Measurements from ENCODE around the gene MYO10.

The MYO10 gene

DNA sequence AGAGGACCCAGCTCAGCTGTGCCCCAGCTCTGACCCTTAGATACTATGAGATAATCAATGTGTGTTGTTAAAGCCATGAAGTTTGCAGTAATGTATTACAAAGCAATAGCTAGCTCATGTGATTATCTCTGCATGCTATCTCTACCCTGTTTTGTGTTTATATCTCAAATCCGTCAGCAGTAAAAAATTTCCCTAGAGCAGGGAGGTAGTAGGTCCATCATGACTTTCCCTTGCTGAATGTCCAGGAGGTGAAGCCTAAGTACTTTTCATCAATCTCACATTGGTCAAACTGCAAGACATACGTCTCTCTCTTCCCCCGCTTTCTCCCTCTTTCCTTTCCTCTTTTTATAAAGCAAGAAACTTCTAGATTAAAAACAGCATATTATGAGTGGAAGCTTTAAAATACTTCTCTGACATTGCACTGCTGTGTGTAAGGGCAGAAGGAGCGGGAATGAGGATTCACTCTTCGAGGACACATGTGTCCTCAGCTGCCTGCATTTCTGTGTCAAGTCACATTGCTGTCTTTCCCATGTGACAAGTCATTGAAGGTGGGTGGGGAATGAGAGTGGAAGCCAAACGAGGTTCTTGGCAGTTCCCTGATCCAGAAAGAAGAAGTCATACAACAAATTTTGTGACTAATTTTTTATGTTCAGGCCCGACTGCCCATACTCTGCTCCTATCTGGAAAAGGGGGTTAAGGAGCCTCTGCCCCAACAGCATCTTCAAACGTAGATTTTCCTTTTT lies 226.2 kb downstream of the MYO10 start:
- DNase-seq (ENCODE audit: low spot score) = no peak

DNA sequence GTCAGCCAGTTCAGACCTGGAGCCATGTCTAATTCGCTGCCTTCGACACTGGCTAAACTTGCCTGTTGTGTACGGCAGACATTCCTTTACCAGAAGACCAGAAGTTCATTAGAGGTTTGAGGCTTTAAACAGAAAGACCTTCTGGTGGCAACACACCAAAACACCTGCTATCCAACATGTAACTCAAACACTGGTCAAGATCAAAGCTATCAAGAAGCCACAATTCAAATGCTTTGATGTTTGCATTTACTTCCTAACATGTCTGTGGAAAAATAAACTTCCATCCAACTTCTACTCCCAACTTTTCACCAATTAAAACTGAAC lies 228.3 kb downstream of the MYO10 start:
- no peak for DNase-seq (ENCODE audit: low spot score)

DNA sequence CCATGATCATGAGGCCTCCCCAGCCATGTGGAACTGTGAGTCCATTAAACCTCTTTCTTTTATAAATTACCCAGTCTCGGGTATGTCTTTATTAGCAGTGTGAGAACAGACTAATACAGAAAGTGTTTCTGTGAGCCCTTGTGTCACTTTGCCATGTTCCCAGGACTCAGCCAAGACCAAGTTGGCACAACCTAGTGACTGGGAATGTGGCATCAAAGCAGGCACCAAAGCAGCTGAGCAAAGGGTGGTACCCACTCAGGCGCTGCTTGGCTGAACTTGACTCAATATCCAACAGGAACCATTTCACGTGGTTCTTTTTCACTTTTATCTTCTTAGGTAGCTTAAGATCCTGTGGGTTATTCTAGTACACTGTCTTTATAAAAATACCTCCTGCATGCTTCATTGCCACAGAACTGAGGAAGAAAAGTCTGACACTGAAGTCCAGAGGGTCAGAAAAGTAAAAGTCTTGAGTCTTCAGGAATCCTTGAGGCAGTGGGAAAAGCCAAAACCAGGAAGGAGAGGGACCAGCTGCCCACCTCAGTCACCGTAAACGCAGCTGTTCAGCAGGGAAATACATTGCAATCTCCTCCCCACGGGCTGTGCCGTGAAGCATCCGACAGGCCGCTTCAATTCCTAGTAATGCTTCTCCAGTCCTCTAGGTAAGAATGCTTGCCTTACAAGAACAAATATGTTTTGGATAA lies 228.8 kb downstream of the MYO10 start:
- no peak for DNase-seq (ENCODE audit: low spot score)

DNA sequence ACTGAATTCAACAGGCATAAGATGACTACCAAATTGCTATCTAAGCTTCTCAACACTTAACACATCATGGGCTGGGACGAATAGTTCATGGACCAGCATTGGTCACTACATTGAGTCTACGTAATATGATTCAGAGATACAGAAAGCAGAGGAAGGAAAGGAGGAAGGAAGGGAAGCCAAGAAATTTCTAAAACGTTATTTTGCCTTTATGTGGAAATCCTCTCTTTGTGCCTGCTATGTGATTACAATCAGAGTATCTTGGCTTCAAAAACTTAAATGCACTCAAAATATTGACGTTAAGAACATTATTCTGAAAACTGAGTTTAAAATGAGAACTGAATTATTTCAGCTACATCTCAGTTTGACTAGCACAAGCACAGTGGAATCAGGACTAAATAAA lies 231.1 kb downstream of the MYO10 start:
- no peak for DNase-seq (ENCODE audit: low spot score)

DNA sequence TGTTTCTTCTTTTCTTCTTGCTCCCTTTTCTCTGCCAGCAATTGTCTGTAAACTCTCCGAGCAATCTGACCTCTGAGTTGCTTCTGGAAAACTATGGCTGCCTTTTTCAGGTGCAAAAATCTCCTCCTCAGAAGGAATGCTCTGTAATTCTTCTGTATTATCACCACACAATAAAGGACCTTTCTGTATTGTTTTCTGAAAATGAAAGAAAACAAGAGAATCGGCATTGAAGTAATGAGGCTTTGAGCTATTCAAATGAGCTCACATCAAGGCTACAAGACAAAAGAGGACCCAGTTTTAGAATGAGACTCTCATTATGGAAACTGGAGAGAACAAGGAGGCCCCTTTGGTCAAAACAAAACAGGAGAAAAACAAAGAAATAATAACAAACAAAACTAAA lies 233.1 kb downstream of the MYO10 start:
- peak; percentile 78 for DNase-seq (ENCODE audit: low spot score)

DNA sequence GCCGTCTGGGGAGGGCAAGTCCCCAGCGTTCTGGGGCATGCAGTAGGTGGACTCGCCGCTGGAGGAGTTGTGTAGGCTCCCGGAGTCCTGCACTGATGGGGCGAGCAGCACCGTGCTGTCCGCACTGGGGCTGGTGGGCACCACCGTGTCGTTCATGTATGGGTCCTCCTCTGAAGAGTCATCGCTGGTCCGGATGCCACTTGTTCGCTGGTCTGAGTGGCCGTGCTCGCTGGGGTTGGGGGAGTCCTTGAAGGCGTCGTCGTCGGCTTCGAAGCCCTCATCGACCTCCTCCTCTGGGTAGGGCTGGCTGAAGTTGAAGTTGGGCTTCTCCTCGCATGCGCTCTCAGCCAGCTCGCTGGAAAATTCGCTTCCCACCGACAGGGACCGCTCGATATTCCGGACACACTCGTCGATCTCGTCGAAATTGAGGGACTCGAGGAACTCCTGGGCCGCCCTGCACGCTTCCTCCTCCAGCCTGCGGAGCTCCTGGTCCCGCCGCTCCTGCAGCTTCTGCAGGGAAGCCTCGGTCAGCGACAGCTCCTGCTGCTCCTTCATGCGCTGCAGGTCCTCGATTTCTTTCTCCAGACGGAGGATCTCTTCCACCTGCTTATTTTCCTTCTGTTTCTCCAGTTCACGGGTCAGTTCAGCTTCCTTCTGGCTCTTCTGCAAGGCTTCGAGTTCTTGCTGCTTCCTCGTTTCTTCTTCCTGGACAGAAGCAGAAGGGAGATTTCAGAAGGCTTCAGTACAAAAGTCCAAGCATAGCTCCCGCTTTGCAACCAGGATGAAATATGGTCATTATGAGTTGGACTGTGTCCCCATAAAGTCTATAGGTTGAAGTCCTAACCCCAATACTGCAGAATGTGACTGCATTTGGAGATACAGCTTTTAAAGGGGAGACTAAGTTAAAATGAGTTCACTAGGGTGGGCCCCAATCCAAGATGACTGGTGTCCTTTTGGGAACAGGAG lies 234.7 kb downstream of the MYO10 start:
- DNase-seq (ENCODE audit: low spot score) = no peak

DNA sequence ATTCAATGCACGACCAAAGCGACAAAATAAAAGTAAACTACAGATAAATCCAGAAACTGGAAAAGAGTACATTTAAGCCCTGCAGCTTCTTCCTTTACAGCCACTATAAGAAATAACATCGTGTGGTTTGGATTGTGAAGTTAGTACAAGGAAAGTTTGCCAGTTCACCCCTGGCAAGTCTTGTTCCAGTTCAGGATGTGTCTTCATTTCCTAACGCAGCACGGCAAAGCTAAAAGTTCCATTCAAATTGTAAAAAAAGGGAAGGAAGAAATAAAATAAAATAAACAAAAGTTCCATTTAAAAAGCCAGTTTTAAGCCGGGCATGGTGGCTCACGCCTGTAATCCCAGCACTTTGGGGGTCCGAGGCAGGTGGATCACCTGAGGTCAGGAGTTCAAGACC lies 236.0 kb downstream of the MYO10 start:
- DNase-seq (ENCODE audit: low spot score) = no peak

DNA sequence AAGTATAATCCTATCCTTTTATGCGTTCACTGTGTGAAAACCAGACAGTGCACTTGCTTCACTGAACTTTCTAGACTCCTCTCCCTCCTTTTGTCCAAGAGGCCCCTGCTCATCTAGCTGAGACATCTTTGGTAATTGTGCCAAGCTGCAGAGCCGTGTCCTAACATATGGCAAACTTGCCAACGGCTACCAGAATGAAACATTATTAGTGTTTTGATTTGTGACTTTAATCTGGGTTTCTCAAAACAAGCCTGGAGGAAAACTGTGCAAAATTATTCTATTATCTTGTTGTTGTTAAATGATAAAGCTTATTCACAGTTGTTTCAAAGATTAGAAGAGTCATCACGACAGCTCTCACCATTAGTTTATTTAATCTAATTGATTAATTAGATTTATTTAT lies 240.3 kb downstream of the MYO10 start:
- no peak for DNase-seq (ENCODE audit: low spot score)

DNA sequence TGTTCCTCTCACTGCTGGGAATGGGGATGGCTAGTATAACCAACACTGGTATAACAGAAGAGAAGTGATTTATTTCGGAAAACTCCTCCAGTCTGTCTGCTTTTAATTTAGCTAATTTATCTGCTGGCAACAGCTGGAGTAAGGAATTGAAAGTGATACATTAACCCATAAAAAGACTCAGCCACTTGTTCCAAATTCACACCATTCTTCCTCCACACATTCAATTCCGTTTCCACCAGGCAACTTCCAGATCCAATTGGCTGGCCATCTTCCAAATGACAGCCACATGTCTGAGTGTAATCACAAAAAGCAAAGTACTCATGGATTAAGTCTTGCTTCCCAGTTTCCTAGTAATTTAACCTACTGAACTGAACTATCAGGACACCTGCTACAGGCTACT lies 242.2 kb downstream of the MYO10 start:
- no peak for DNase-seq (ENCODE audit: low spot score)

DNA sequence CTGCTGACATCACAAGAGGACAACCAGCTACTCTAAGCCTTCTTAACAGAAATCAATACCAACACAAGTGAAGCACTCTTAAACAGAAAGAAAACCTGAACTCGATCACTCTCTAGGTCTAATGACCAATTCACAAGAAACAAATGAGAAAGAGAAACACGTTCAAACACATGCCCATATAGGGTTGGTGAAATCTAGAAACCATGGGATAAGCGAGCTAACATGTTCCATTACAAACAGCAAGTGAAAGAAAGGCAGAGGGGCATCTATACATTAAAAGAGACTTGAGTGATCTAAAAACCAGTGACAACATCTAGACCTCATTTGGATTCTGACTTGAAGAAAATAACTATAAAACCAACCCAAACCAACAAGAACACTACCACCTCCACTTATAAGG lies 244.4 kb downstream of the MYO10 start:
- DNase-seq (ENCODE audit: low spot score) = no peak

DNA sequence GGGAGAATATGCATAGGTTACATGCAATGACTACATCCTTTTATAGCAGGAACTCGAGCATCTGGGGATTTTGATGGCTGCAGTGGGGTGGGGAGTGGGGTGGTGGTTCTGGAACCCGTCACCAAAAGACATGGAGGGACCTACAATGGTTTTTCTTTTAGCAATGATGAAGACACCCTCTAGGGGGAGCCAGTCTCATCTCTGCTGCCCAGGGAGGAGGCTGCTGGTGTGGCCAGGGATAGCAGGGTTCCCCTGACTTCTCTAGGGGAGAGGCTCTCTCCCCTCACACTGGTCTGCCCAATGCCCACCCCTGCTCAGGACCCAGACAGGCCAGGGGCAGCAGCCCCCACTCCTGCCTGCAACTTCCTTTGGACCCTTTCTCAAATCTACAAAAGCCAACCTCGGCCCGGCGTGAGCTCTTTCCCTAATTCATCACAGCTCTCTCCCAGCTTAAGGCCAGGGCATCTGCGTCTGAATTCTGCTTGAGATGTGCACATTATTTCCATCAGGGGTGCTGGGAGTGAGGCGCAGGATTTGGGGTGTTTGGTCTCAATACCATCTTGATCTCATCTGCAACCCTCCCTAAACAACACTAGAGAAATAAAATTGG lies 245.7 kb downstream of the MYO10 start:
- no peak for DNase-seq (ENCODE audit: low spot score)

DNA sequence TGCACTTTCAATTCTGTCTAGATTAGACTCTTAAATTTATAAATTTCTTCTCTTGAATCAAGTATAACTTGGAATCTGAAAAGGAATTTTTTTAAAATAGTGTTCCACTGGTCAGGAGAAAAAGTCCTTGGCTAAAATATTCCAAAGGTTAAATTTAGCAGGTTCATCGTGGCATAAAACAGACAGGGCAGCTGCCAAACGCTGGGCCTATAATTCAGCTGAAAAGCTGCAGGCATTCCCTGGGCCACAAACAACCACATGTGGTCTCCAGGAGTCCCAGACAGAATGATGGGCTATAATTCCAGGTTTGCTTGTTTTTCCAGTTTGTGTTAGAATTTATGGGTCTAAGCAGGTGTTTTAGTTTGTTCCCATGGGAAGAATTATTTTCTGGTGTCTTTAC lies 248.2 kb downstream of the MYO10 start:
- DNase-seq (ENCODE audit: low spot score) = no peak

DNA sequence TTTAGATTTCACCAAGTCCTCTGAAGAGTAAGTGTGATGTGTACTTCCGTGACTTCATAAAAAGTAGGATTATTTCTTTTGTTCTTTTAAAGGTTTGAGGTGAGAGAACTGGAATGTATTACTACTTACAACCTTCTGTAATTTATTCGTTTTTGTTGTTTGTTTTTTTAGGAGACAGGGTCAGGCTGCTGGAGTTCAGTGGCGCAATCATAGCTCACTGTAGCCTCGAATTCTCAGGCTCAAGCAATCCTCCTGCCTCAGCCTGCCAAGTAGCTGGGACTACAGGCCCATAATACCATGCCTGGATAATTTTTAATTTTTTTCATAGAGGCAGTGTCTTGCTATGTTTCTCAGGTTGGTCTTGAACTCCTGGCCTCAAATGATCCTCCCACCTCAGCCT lies 251.0 kb downstream of the MYO10 start:
- DNase-seq (ENCODE audit: low spot score) = no peak

DNA sequence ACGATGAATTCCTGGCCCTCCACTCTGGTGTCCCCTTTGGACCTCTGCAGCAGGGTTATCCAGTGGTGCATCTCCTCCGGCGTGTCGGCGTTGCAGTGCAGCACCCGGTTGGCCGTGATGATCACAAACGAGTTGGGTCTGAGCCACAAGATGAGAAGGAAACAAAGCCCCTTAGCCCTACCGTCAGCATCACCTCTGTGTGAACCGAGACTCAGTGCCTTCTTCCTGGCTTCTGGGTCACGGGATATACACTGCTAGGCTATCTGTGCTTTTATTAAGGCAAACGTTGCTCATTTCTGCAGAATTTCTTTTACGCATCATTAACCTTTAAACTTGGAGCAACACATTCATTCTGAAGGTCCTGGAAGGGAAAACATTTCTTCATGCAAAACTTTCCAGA lies 254.2 kb downstream of the MYO10 start:
- DNase-seq (ENCODE audit: low spot score) = no peak

DNA sequence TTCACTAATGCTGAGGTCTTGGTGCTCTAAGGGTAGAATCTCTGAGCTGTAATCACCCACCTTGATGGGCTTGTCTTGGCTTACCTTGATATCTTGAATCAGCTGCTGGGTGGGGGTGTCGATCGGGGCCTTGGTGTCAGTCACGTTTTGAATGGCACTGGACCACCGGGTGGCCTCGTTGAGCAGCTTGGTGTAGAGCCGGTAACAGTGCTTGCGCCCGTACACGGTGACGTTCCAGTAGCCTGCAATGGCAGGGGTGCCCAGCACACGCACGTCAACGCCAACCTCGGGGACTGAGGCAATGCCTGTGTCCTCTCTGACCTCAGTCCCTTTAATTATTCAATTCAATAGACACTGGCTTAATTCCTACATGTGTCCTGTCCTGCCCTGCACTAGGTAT lies 256.2 kb downstream of the MYO10 start:
- DNase-seq (ENCODE audit: low spot score) = no peak

DNA sequence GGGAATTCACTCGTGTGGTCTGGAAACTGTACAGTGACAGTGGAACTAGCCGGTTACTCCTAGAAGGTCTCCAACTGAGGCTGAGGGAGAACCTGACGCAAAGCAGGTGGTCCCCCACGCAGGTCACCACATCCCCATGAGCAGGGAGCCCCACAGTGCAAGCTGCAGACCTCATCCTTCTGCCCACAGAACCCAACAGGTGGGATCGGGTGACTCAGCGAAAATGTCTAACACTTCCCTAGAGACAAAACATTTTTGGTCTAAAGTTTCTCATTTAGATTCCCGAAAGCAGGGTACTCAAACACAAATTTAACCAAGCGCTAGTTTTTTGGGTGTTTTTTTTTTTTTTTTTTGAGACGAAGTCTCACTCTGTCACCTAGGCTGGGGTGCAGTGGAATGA lies 256.9 kb downstream of the MYO10 start:
- no peak for DNase-seq (ENCODE audit: low spot score)

DNA sequence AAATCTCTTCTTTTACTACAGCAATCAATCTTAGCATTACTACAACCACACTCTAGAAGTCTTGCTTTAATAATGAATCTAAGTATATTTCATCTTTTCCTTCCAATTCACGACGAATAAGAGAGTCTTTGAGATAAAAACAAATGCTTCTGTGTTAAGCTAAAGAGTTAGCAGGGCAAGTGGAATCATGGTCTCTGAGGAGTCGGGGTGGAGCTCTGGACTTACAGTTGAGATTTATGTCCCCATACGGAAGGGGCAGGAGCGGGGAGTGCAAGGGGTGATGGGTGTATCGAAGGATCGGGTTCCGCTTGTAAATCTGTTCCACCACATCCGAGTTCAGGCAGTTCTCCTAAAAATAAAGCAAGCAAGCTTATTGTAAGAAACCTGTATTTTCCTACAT lies 260.3 kb downstream of the MYO10 start:
- DNase-seq (ENCODE audit: low spot score) = no peak

DNA sequence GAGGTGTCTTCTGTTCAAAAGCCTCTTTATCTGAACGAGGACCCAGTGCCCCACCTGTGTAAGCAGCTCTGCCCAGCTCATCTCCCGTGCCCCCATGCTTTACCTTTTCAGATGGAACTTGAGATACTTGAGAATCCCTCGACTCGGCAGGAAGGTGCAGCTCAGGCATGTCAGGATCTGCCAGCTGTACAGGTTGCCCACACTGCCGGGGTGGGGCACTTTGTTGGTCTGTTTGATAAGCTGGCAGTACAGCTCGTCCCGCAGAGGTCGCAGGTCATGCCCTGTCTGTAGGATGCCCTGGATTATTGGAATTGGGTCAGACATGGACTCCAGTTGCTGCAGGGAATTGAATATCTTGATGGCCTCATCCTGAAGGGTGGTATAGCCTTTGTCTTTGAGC lies 261.3 kb downstream of the MYO10 start:
- no peak for DNase-seq (ENCODE audit: low spot score)

DNA sequence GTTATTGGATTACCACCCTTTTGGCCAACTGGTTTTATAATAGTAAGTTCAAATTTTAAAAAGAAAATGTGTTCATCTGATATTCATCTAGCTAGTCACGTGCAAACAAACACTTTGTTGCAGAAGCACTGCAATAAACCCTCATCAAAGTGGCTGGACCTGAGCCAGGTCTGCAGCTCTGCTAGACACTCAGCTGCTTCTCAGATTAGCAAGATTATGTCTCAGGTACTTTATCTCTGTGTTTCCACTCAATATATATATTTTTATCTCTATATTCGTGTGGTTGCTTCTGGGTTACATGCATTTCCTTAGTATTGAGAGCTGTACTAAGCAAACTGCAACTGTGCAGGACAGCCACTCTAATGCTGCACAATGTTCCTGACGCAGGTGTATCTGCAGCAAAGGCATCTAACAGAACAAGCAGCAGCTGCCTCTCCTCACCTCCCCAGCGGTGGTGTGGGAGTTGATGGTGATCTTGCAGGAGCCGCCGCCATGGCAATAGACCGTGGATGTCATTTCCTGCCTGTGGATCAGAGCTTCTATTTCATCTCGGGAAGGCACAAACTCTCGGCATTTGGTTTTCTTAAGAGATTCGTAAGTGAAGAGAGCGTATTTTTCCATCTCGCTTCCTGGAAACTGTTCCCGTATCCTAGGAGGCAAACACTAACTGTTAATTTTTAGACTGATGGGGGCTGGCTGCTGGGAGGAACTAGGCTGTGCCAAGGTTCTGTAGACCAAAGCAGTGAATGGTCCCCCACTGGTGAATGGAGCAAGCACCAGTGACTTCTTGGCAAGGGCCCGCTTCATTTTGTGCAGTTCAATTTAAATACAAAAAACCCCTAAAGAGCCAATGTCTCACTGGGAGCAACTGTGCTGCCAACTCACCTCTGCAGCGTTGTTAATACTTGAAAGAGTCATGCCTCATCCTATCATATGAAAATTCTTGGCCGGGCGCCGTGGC lies 262.6 kb downstream of the MYO10 start:
- peak; percentile 55 for DNase-seq (ENCODE audit: low spot score)

DNA sequence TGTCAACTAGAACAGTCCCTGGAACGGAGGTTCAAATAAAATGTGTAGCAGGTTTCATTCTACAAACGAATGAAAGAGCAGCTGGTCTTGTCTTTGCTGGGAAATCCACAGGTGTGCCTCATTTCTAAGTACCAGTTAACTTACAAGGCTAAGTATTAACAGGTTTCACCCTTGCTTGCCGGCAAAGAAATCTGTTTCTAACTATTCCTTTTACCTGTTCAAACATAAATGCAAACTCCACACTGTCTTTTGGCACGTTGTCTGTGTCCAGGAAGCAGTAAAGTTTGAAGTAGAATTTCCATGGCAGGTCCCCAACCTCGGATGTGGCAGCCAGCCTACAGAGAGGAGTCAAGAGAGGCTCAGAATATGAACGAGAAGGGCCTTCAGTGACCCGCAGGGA lies 264.9 kb downstream of the MYO10 start:
- DNase-seq (ENCODE audit: low spot score) = no peak

DNA sequence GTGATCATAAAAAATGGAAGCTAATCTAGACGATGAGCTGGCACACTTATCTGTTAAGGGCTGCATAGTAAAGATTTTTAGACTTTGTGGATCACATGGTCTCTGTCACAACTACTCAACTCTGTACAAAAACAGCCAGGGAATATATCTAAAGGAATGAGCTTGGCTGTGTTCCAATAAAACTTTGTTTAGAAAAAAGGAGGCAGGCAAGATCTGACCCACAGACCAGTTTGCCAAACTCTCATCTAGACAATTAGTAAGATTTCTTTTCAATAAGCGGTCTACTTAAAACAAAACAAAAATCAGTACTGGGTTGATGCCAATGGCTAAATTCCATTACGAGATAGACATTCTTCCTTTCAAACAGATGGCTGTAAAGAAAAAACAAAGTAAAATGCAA lies 266.3 kb downstream of the MYO10 start:
- DNase-seq (ENCODE audit: low spot score) = no peak
